ENCODE results near the gene SMARCB1.

SMARCB1 gene

DNA sequence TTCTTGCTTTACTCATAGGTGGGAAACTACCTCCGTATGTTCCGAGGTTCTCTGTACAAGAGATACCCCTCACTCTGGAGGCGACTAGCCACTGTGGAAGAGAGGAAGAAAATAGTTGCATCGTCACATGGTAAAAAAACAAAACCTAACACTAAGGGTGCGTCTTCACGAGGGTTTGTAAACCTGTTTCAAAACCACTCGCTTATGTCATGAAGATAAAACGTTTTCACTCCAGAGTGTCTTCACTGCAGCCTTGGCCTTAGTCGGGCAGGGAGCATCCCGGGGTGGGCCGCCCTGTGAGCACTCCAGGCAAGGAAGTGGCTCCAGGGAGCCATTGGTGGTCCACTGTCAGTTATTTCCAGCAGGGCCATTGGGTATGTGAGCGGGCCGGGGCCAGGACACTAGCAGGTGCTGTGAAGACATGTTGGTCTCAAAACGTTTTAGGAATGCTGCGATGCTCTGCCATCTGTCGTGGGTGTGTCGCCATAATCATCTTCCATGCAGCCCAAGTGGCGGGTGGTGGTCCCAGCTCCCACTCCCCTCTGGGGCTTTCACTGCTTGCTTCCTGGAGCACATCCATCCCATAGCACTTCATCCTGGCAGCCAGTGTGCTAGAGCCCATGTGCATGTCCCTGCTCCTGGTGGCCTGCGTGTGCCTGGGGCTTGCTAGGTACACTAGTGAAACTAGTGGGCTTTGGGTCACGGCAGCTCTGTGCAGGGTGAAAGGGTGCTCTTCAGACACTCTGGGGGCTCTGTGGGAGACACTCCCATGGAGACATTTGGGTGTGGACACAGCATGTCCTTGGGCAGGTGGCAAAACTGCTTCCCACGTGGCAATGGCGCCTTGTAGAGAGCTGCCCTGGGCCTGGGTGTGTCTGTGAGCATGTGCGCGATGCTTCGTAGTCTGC is 5.2 kb downstream of the SMARCB1 start:
- Mint-ChIP-seq H3K9me3 (no peaks in the 10 kb centered on the region), H3K4me1 (peaks cover 9% of the 10 kb centered on the region), H3K36me3 (peaks cover 22% of the 10 kb centered on the region), H3K27ac (no peak overlapping the region), H3K27me3 (no peaks in the 10 kb centered on the region), H3K4me3 (no peak overlapping the region)
- no peak for ATAC-seq (ENCODE audit: low read depth)
- DNase-seq (ENCODE audit: low spot score in 2 of 2), result no peak

- Mint-ChIP-seq H3K36me3 (peaks cover 22% of the 10 kb centered on the region), H3K4me3 (no peak overlapping the region), H3K27ac (no peak overlapping the region), H3K9me3 (no peaks in the 10 kb centered on the region), H3K4me1 (peaks cover 12% of the 10 kb centered on the region), H3K27me3 (no peaks in the 10 kb centered on the region)
- ATAC-seq (ENCODE audit: low read depth) (no peak), DNase-seq (ENCODE audit: low spot score in 2 of 2) (no peak)
Observed at GRCh38 chr22:23793326-23793725, 6.6 kb downstream of the SMARCB1 start.

DNA sequence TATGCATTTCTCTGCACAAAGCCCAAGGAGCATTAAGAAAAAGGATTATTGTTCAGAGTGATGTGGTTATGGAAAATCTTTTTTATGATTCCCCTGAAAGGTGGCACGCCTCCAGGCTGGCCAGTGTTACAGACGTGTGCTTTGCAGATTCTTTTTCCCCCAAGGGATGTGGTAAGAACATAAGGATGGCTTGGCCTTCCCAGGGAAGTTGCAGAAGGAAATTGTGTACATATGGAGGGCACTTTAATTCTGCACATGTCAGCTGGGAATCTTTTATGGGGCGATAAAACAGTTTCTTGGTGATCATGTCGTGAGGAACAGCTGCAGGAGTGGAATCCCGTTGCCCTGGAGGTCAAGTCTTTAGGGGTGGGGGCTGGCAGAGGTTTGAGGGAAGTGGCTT is 9.7 kb downstream of the SMARCB1 start:
- ATAC-seq (ENCODE audit: low read depth) (no peak), DNase-seq (ENCODE audit: low spot score in 2 of 2) (no peak)
- H3K27ac Mint-ChIP-seq, result no peak overlapping the region
- peaks cover 25% of the 10 kb centered on the region for H3K4me1 Mint-ChIP-seq
- no peaks in the 10 kb centered on the region for H3K9me3 Mint-ChIP-seq
- no peak overlapping the region for H3K4me3 Mint-ChIP-seq
- peaks cover 20% of the 10 kb centered on the region for H3K36me3 Mint-ChIP-seq
- H3K27me3 Mint-ChIP-seq, result no peaks in the 10 kb centered on the region

- H3K27ac Mint-ChIP-seq, result peak overlapping the region; percentile 95
- peaks cover 58% of the 10 kb centered on the region for H3K4me1 Mint-ChIP-seq
- no peaks in the 10 kb centered on the region for H3K27me3 Mint-ChIP-seq
- ATAC-seq (ENCODE audit: low read depth) (peak; percentile 70), DNase-seq (ENCODE audit: low spot score in 2 of 2) (peak; percentile 63 to 67)
- H3K4me3 Mint-ChIP-seq, result peak overlapping the region; percentile 97
- no peaks in the 10 kb centered on the region for H3K9me3 Mint-ChIP-seq
- H3K36me3 Mint-ChIP-seq, result peaks cover 33% of the 10 kb centered on the region
Observed at GRCh38 chr22:23800297-23801237, 13.8 kb downstream of the SMARCB1 start.

- H3K27me3 Mint-ChIP-seq, result no peaks in the 10 kb centered on the region
- H3K36me3 Mint-ChIP-seq, result peaks cover 31% of the 10 kb centered on the region
- H3K4me3 Mint-ChIP-seq, result peak overlapping the region; percentile 97
- peak overlapping the region; percentile 95 for H3K27ac Mint-ChIP-seq
- no peaks in the 10 kb centered on the region for H3K9me3 Mint-ChIP-seq
- DNase-seq (ENCODE audit: low spot score in 2 of 2), result no peak
- peaks cover 65% of the 10 kb centered on the region for H3K4me1 Mint-ChIP-seq
- peak; percentile 3 for ATAC-seq (ENCODE audit: low read depth)
Observed at GRCh38 chr22:23801238-23801821, 14.6 kb downstream of the SMARCB1 start.

- H3K4me1 Mint-ChIP-seq, result peaks cover 68% of the 10 kb centered on the region
Observed at GRCh38 chr22:23801886-23802377, 15.2 kb downstream of the SMARCB1 start.

GRCh38 chr22:23803001-23803819 is 16.4 kb downstream of the SMARCB1 start:
- peaks cover 30% of the 10 kb centered on the region for H3K36me3 Mint-ChIP-seq
- H3K27me3 Mint-ChIP-seq, result no peaks in the 10 kb centered on the region
- peak overlapping the region; percentile 97 for H3K4me3 Mint-ChIP-seq
- H3K27ac Mint-ChIP-seq, result peak overlapping the region; percentile 95
- peaks cover 71% of the 10 kb centered on the region for H3K4me1 Mint-ChIP-seq
- ATAC-seq (ENCODE audit: low read depth) (peak; percentile 16), DNase-seq (ENCODE audit: low spot score in 2 of 2) (peak in 1 of 2 donors; percentile 26)
- H3K9me3 Mint-ChIP-seq, result no peaks in the 10 kb centered on the region

More at GRCh38 chr22:23801886-23802377, 15.2 kb downstream of the SMARCB1 start:
- ATAC-seq (ENCODE audit: low read depth), result no peak
- no peak for DNase-seq (ENCODE audit: low spot score in 2 of 2)
- no peaks in the 10 kb centered on the region for H3K9me3 Mint-ChIP-seq
- peaks cover 27% of the 10 kb centered on the region for H3K36me3 Mint-ChIP-seq
- peak overlapping the region; percentile 97 for H3K4me3 Mint-ChIP-seq
- no peaks in the 10 kb centered on the region for H3K27me3 Mint-ChIP-seq
- H3K27ac Mint-ChIP-seq, result peak overlapping the region; percentile 95

DNA sequence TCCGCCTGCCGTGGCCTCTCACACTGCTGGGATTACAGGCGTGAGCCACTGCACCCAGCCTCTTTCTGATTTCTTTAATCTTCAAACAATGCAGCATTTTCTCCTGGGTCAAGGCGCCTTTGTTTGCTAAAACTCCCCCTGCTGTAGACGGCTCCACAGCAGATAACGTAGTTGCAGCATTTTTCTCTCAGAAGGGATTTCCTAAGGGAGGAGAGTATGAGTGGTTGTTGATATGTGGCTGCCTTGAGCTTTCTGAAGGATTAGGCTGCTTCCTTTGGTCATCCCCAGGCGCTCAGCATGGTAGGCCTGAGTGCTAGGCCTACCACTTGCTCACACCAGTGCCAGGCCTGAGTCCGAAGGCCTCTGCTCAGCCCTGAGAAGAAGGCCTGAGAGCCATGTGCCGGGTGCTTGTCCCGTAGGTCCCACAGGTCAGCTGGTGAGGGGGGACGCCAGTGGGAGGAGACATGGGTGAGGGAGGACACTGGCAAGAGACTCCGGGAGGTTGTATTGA is 18.1 kb downstream of the SMARCB1 start:
- ATAC-seq (ENCODE audit: low read depth) (no peak), DNase-seq (ENCODE audit: low spot score in 2 of 2) (no peak)
- Mint-ChIP-seq H3K4me1 (peaks cover 64% of the 10 kb centered on the region), H3K27ac (peak overlapping the region; percentile 91), H3K9me3 (no peaks in the 10 kb centered on the region), H3K4me3 (peak overlapping the region; percentile 97), H3K27me3 (no peaks in the 10 kb centered on the region), H3K36me3 (peaks cover 30% of the 10 kb centered on the region)

GRCh38 chr22:23806837-23807236 is 20.1 kb downstream of the SMARCB1 start:
- ATAC-seq (ENCODE audit: low read depth) (peak; percentile 23), DNase-seq (ENCODE audit: low spot score in 2 of 2) (no peak)
- Mint-ChIP-seq H3K4me1 (peaks cover 53% of the 10 kb centered on the region), H3K27me3 (no peaks in the 10 kb centered on the region), H3K36me3 (peaks cover 31% of the 10 kb centered on the region), H3K4me3 (peak overlapping the region; percentile 97), H3K27ac (peak overlapping the region; percentile 91), H3K9me3 (no peaks in the 10 kb centered on the region)

DNA sequence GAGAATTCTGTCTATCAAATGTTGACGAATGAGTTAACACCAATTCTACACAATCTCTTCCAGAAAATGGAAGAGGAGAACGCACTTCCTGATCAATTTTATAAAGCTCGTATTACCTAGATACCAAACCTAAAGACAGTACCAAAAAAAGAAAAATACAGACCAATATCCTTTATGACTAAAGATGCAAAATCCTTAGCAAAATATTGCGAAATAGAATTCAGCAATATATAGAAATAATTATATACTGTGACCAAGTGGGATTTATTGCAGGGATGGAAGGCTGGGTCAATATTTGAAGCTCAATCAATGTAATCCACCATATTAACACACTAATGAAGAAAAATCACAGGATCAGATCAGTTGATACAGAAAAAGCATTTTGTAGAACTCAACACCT is 25.6 kb downstream of the SMARCB1 start:
- peaks cover 24% of the 10 kb centered on the region for H3K36me3 Mint-ChIP-seq

GRCh38 chr22:23815541-23816155 is 28.9 kb downstream of the SMARCB1 start:
- no peak for DNase-seq (ENCODE audit: low spot score in 2 of 2)
- Mint-ChIP-seq H3K9me3 (no peaks in the 10 kb centered on the region), H3K36me3 (peaks cover 35% of the 10 kb centered on the region), H3K4me3 (no peak overlapping the region), H3K27ac (no peak overlapping the region), H3K27me3 (no peaks in the 10 kb centered on the region), H3K4me1 (peaks cover 33% of the 10 kb centered on the region)
- ATAC-seq (ENCODE audit: low read depth), result no peak

More for the DNA sequence above, 25.6 kb downstream of the SMARCB1 start:
- Mint-ChIP-seq H3K27ac (peak overlapping the region; percentile 28), H3K4me1 (peaks cover 17% of the 10 kb centered on the region), H3K9me3 (no peaks in the 10 kb centered on the region), H3K27me3 (no peaks in the 10 kb centered on the region), H3K4me3 (no peak overlapping the region)
- ATAC-seq (ENCODE audit: low read depth), result no peak
- DNase-seq (ENCODE audit: low spot score in 2 of 2), result no peak

DNA sequence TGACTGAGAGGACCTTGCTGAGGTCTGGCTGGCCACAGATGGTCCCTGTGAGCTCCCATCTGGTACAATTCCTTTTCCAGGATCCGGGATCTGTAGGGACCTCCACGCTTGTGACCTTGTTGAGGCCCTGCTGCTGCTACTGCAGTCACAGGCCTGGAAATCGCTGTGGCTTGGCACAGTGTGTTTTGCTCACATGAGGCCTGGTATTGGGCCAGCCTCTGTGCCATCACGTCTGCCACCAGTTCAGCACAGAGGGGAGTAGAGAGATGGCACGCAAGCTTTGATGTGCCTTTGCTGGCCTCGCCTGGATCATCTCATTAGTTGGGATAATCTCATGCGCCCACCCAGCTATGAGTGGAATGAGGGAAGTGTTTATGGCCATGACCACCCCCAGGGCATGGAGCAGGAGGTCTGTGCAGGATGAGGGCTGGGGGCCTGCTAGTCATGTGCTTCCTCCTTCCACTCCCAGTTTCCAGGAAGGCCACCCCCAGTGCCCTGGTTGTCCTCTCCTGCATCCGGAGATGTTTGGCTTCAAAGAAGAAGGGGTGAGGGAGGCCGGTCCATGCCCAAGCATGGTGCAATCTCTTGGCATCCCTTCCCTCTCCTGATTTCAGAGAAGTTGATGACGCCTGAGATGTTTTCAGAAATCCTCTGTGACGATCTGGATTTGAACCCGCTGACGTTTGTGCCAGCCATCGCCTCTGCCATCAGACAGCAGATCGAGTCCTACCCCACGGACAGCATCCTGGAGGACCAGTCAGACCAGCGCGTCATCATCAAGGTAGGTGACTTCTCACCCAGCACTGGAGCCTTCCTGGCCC is 29.6 kb downstream of the SMARCB1 start:
- no peaks in the 10 kb centered on the region for H3K27me3 Mint-ChIP-seq
- DNase-seq (ENCODE audit: low spot score in 2 of 2) (no peak), ATAC-seq (ENCODE audit: low read depth) (no peak)
- H3K27ac Mint-ChIP-seq, result no peak overlapping the region
- peaks cover 33% of the 10 kb centered on the region for H3K4me1 Mint-ChIP-seq
- H3K4me3 Mint-ChIP-seq, result no peak overlapping the region
- no peaks in the 10 kb centered on the region for H3K9me3 Mint-ChIP-seq
- H3K36me3 Mint-ChIP-seq, result peaks cover 33% of the 10 kb centered on the region

Measured in memory B cell (primary cell).